ENCODE results near the gene UBA7.

GRCh38 chr3:49775538-49775937 is 38.2 kb downstream of the UBA7 start:
- TF ChIP-seq CTCF (conservative IDR thresholded peaks at IDR 0.05): no peak
- no peak for TF ChIP-seq ZFX (IDR thresholded peaks at IDR 0.05)
